ENCODE data around the gene FLNB.

GRCh38 chr3:57974796-57975388 lies 33.3 kb upstream of the FLNB start:
- no peak for TF ChIP-seq NFIC (IDR thresholded peaks at IDR 0.05)
- TF ChIP-seq REST (IDR thresholded peaks at IDR 0.05; ENCODE audit: low read depth): no peak
- no peak for TF ChIP-seq CREB1 (IDR thresholded peaks at IDR 0.05; ENCODE audit: low read depth)
- TF ChIP-seq CEBPB (IDR thresholded peaks at IDR 0.05): no peak

Data from Ishikawa (cell line).